HG03060 (cell line): ENCODE data around the gene CHTF8.
"Not testable (repeated sequence)": the region's sequence is repeated elsewhere in the genome, so short reads cannot be mapped to it uniquely, and the experiment has no call there.

Experiments used
- ATAC-seq: cut with Tn5 transposase; IDR thresholded peaks from one replicate; pipeline ENCODE4 v1.9.1; 2021; ENCODE audit warnings: low read depth, moderate number of reproducible peaks; ENCODE audit not compliant: unreplicated experiment

CHTF8 gene

GRCh38 chr16:69132424-69133252 lies at the start of gene CHTF8, which contains the start of gene UTP4:
CHTF8 (minus strand) TSS chr16:69132588; CDS start chr16:69121458, 11,130 bp downstream.
UTP4 (plus strand) TSS chr16:69132649; CDS start chr16:69133460, 811 bp downstream.
- no peak for ATAC-seq

GRCh38 chr16:69180011-69180338 lies 47.6 kb upstream of the CHTF8 start:
- ATAC-seq, result no peak

GRCh38 chr16:69179328-69180010 lies 47.1 kb upstream of the CHTF8 start:
- ATAC-seq, result no peak

GRCh38 chr16:69176033-69176800 lies 43.8 kb upstream of the CHTF8 start:
- no peak for ATAC-seq

GRCh38 chr16:69171325-69172084 lies 39.1 kb upstream of the CHTF8 start:
- ATAC-seq, result no peak

GRCh38 chr16:69169607-69170352 lies 37.4 kb upstream of the CHTF8 start:
- ATAC-seq, result no peak

GRCh38 chr16:69169051-69169450 lies 36.7 kb upstream of the CHTF8 start:
- ATAC-seq, result no peak

- ATAC-seq, result no peak
Measured at GRCh38 chr16:69166946-69167930, 34.9 kb upstream of the CHTF8 start.

- no peak for ATAC-seq
Measured at GRCh38 chr16:69166221-69166833, 33.9 kb upstream of the CHTF8 start.

GRCh38 chr16:69165584-69165983 lies 33.2 kb upstream of the CHTF8 start:
- no peak for ATAC-seq

- ATAC-seq, result no peak
Measured at GRCh38 chr16:69160192-69160591, 27.8 kb upstream of the CHTF8 start.

GRCh38 chr16:69157196-69157595 lies 24.8 kb upstream of the CHTF8 start:
- no peak for ATAC-seq

- ATAC-seq, result no peak
Measured at GRCh38 chr16:69150146-69150865, 17.9 kb upstream of the CHTF8 start.

GRCh38 chr16:69149621-69150020 lies 17.2 kb upstream of the CHTF8 start:
- not testable (repeated sequence) for ATAC-seq

GRCh38 chr16:69145658-69146057 lies 13.3 kb upstream of the CHTF8 start:
- ATAC-seq, result no peak

- no peak for ATAC-seq
Measured at GRCh38 chr16:69143116-69143515, 10.7 kb upstream of the CHTF8 start.

GRCh38 chr16:69141936-69142335 lies 9.5 kb upstream of the CHTF8 start:
- no peak for ATAC-seq
